PC-9 (cell line): ENCODE results near the gene WDR37.

Experiments
- EZH2 ChIP-seq: fragments of 200-600 bp; sonication (generic); IDR thresholded peaks from 2 replicates; pipeline ENCODE4 v1.8.0; 2017; ENCODE audit warnings: antibody characterized with exemption, low read depth
- TF ChIP-seq, protein P1 (sequence below): fragments of 200-600 bp; sonication (generic); conservative IDR thresholded peaks from 2 replicates; pipeline ENCODE4 v1.6.1; 2017; ENCODE audit warnings: mixed run types, antibody characterized with exemption, mild to moderate bottlenecking, moderate library complexity

GRCh38 chr10:1120801-1121211, 64.6 kb downstream of the WDR37 start:
- TF ChIP-seq, protein P1, sequence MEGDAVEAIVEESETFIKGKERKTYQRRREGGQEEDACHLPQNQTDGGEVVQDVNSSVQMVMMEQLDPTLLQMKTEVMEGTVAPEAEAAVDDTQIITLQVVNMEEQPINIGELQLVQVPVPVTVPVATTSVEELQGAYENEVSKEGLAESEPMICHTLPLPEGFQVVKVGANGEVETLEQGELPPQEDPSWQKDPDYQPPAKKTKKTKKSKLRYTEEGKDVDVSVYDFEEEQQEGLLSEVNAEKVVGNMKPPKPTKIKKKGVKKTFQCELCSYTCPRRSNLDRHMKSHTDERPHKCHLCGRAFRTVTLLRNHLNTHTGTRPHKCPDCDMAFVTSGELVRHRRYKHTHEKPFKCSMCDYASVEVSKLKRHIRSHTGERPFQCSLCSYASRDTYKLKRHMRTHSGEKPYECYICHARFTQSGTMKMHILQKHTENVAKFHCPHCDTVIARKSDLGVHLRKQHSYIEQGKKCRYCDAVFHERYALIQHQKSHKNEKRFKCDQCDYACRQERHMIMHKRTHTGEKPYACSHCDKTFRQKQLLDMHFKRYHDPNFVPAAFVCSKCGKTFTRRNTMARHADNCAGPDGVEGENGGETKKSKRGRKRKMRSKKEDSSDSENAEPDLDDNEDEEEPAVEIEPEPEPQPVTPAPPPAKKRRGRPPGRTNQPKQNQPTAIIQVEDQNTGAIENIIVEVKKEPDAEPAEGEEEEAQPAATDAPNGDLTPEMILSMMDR, result no peak
- no peak for TF ChIP-seq EZH2
